Measurements from ENCODE around the gene NINL. TPM values are rescaled to one million over a fixed set of nuclear protein-coding genes. Genes with fewer than 3 reads are reported as not detected.

Gene NINL
- total RNA-seq, 1 donor from 2014 or later, result 5.0 TPM

DNA sequence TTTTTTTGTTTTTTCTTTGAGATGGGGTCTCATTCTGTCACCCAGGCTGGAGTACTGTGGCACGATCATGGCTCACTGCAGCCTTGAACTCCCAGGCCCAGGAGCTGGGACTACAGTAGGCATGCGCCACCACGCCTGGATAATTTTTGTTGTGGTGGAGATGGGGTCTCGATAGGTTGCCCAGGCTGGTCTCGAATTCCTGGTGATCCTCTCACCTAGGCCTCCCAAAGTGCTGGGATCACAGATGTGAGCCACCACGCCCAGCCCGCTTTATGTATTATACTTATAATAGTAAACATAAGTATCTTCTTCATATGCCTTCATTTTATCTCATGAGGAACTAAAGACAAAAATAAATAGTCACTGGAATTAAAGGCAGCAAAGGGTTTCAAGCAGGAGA lies 114.3 kb downstream of the NINL start:
- no peak for FAIRE-seq
- DNase-seq (ENCODE audit: low read depth), result no peak

GRCh38 chr20:25470045-25470444 lies 115.3 kb downstream of the NINL start:
- TF ChIP-seq CTCF (IDR thresholded peaks at IDR 0.05; ENCODE audit: insufficient read depth, low read length, severe bottlenecking), result peak; percentile 87
- H3K4me3 ChIP-seq (ENCODE audit: low read depth, low read length), result no peak overlapping the region
- H3K36me3 ChIP-seq (ENCODE audit: control insufficient read depth, insufficient read depth, low read length), result no peaks in the 10 kb centered on the region
- FAIRE-seq (peak; percentile 64), DNase-seq (ENCODE audit: low read depth) (peak; percentile 51)
- no peaks in the 10 kb centered on the region for H3K27me3 ChIP-seq (ENCODE audit: control insufficient read depth, insufficient read depth, low read length)

More for the DNA sequence above, 114.3 kb downstream of the NINL start:
- H3K4me3 ChIP-seq (ENCODE audit: low read depth, low read length), result no peak overlapping the region
- H3K36me3 ChIP-seq (ENCODE audit: control insufficient read depth, insufficient read depth, low read length), result no peaks in the 10 kb centered on the region
- H3K27me3 ChIP-seq (ENCODE audit: control insufficient read depth, insufficient read depth, low read length), result no peaks in the 10 kb centered on the region
- TF ChIP-seq CTCF (IDR thresholded peaks at IDR 0.05; ENCODE audit: insufficient read depth, low read length, severe bottlenecking), result no peak

DNA sequence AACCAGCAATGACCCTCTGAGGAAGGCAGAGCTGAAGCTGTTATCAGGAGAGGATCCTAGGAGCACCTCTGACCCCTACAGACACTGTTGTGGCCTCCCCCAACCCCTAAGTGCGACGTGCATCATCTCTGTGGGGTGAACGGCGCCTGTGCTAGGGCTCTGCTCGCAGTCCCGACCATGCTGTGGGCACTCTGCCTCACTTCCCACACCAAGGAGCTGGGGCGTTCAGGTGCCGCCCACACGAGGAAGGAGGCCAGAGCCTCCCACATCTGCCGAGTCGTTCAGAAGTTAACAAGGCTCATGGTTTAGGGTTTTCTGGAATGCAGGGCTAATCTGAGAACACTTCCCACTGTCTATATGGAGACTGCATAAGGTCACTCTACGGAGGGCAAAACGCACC lies 115.8 kb downstream of the NINL start:
- DNase-seq (ENCODE audit: low read depth) (no peak), FAIRE-seq (no peak)
- H3K27me3 ChIP-seq (ENCODE audit: control insufficient read depth, insufficient read depth, low read length), result no peaks in the 10 kb centered on the region
- no peak overlapping the region for H3K4me3 ChIP-seq (ENCODE audit: low read depth, low read length)
- no peak for TF ChIP-seq CTCF (IDR thresholded peaks at IDR 0.05; ENCODE audit: insufficient read depth, low read length, severe bottlenecking)
- no peaks in the 10 kb centered on the region for H3K36me3 ChIP-seq (ENCODE audit: control insufficient read depth, insufficient read depth, low read length)

- no peak for FAIRE-seq
- TF ChIP-seq CTCF (IDR thresholded peaks at IDR 0.05; ENCODE audit: insufficient read depth, low read length, severe bottlenecking), result no peak
- Histone ChIP-seq H3K4me3 (ENCODE audit: low read depth, low read length) (no peak overlapping the region), H3K36me3 (ENCODE audit: control insufficient read depth, insufficient read depth, low read length) (no peaks in the 10 kb centered on the region), H3K27me3 (ENCODE audit: control insufficient read depth, insufficient read depth, low read length) (no peaks in the 10 kb centered on the region)
- no peak for DNase-seq (ENCODE audit: low read depth)
These were observed 116.9 kb downstream of the NINL start for GRCh38 chr20:25468126-25469075.

DNA sequence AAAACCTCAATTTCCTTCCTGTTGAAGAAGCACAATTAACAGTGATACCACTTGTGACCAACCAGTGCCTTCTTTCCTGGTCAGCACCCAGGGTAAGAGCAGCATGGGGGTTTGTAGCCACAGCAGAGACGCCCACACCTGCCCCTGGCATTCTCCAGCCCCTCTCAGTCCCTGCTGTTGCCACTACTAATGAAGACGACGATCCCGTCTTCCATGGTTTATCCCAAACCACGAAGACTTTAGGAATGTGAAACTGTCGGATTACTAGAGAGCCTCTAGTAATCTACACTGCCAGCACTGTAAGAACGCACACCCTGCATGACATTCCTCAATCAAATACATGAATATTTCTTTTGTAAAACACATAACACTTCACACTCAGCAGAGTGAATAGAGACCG lies 117.9 kb downstream of the NINL start:
- Histone ChIP-seq H3K27me3 (ENCODE audit: control insufficient read depth, insufficient read depth, low read length) (no peaks in the 10 kb centered on the region), H3K4me3 (ENCODE audit: low read depth, low read length) (no peak overlapping the region), H3K36me3 (ENCODE audit: control insufficient read depth, insufficient read depth, low read length) (no peaks in the 10 kb centered on the region)
- FAIRE-seq, result no peak
- TF ChIP-seq CTCF (IDR thresholded peaks at IDR 0.05; ENCODE audit: insufficient read depth, low read length, severe bottlenecking), result no peak
- no peak for DNase-seq (ENCODE audit: low read depth)

All from bronchial epithelial cell (primary cell).